ENCODE results near the gene TBC1D8. TPM values are rescaled to one million over a fixed set of nuclear protein-coding genes. Genes with fewer than 3 reads are reported as not detected.

Gene TBC1D8
- total RNA-seq, 6 experiments from 2014 or later: 1.2 to 2.0 (median 1.5) TPM

DNA sequence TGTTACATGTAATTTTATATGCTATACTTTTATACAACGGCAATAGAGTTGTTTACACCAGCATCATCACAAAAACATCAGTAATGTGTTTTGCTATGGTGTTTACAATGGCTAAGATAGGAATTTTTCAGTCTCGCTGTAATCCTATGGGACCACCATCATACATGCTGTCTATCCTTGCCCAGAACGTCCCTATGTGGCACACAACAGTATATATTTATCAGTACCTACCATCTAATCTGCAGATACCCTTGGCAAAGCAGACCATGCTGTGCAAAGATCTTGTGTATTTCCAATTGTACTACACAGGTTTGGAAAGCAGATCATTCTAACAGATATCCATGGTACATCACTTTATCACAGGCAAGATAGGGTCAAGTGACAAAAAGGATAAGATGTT lies 133.8 kb downstream of the TBC1D8 start:
- DNase-seq: no peak
- Mint-ChIP-seq H3K27me3 (ENCODE audit: insufficient read depth) (no peaks in the 10 kb centered on the region), H3K36me3 (ENCODE audit: low read depth) (peaks cover 17% of the 10 kb centered on the region), H3K9me3 (no peaks in the 10 kb centered on the region), H3K4me3 (no peak overlapping the region), H3K27ac (no peak overlapping the region), H3K4me1 (ENCODE audit: low read depth) (peaks cover 7% of the 10 kb centered on the region)
- TF ChIP-seq, protein P1, sequence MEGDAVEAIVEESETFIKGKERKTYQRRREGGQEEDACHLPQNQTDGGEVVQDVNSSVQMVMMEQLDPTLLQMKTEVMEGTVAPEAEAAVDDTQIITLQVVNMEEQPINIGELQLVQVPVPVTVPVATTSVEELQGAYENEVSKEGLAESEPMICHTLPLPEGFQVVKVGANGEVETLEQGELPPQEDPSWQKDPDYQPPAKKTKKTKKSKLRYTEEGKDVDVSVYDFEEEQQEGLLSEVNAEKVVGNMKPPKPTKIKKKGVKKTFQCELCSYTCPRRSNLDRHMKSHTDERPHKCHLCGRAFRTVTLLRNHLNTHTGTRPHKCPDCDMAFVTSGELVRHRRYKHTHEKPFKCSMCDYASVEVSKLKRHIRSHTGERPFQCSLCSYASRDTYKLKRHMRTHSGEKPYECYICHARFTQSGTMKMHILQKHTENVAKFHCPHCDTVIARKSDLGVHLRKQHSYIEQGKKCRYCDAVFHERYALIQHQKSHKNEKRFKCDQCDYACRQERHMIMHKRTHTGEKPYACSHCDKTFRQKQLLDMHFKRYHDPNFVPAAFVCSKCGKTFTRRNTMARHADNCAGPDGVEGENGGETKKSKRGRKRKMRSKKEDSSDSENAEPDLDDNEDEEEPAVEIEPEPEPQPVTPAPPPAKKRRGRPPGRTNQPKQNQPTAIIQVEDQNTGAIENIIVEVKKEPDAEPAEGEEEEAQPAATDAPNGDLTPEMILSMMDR (IDR thresholded peaks at IDR 0.05): no peak

GRCh38 chr2:101014264-101014857 lies 136.8 kb downstream of the TBC1D8 start:
- Mint-ChIP-seq H3K4me3 (no peak overlapping the region), H3K9me3 (no peaks in the 10 kb centered on the region), H3K27me3 (ENCODE audit: insufficient read depth) (no peaks in the 10 kb centered on the region), H3K27ac (no peak overlapping the region), H3K36me3 (ENCODE audit: low read depth) (peaks cover 17% of the 10 kb centered on the region), H3K4me1 (ENCODE audit: low read depth) (peaks cover 21% of the 10 kb centered on the region)
- TF ChIP-seq, protein P1 (IDR thresholded peaks at IDR 0.05): no peak
- DNase-seq: no peak

GRCh38 chr2:101012706-101013181 lies 138.4 kb downstream of the TBC1D8 start:
- peak overlapping the region; percentile 48; the same call in 1 of the 2 replicates for H3K27ac Mint-ChIP-seq
- H3K9me3 Mint-ChIP-seq: no peaks in the 10 kb centered on the region
- H3K4me1 Mint-ChIP-seq (ENCODE audit: low read depth): peaks cover 27% of the 10 kb centered on the region
- peak; percentile 47 for DNase-seq
- no peak overlapping the region for H3K4me3 Mint-ChIP-seq
- TF ChIP-seq, protein P1 (IDR thresholded peaks at IDR 0.05): peak; percentile 94
- no peaks in the 10 kb centered on the region for H3K27me3 Mint-ChIP-seq (ENCODE audit: insufficient read depth)
- H3K36me3 Mint-ChIP-seq (ENCODE audit: low read depth): peaks cover 23% of the 10 kb centered on the region

- H3K4me1 Mint-ChIP-seq (ENCODE audit: low read depth): peaks cover 33% of the 10 kb centered on the region
- no peaks in the 10 kb centered on the region for H3K9me3 Mint-ChIP-seq
- H3K4me3 Mint-ChIP-seq: no peak overlapping the region
- DNase-seq: no peak
- H3K27ac Mint-ChIP-seq: peak overlapping the region; percentile 48
- no peaks in the 10 kb centered on the region for H3K27me3 Mint-ChIP-seq (ENCODE audit: insufficient read depth)
- peaks cover 28% of the 10 kb centered on the region for H3K36me3 Mint-ChIP-seq (ENCODE audit: low read depth)
- TF ChIP-seq, protein P1 (IDR thresholded peaks at IDR 0.05): no peak
These were observed 139.0 kb downstream of the TBC1D8 start for GRCh38 chr2:101012054-101012705.

DNA sequence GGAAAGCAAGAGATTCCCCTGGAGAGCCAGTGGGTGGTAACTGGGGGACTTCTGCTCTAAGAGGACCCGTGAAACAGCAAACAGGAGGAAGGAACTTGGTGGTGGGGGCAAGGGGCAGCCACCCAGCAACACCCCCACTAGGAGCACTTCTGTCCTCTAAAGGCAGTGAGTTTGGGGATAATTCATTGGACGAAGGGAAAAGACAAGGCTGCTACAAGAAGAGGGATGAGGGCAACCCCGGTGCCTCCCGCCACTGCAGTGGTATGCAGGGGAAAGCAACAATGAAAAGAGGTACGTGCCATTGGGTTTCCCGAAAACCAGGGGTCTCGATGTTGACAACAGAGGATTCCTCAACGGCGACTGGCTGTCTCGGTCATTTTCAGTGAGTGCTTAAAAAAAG lies 140.0 kb downstream of the TBC1D8 start:
- H3K27me3 Mint-ChIP-seq (ENCODE audit: insufficient read depth): no peaks in the 10 kb centered on the region
- H3K4me3 Mint-ChIP-seq: no peak overlapping the region

More for the DNA sequence above, 140.0 kb downstream of the TBC1D8 start:
- TF ChIP-seq, protein P1 (IDR thresholded peaks at IDR 0.05): no peak
- H3K4me1 Mint-ChIP-seq (ENCODE audit: low read depth): peaks cover 34% of the 10 kb centered on the region
- H3K9me3 Mint-ChIP-seq: no peaks in the 10 kb centered on the region
- peaks cover 32% of the 10 kb centered on the region for H3K36me3 Mint-ChIP-seq (ENCODE audit: low read depth)
- no peak for DNase-seq
- peak overlapping the region; percentile 48 for H3K27ac Mint-ChIP-seq
